Measurements from ENCODE around the gene RAB6A. TPM values are rescaled to one million over a fixed set of nuclear protein-coding genes. Genes with fewer than 3 reads are reported as not detected.
"Not testable (repeated sequence)": the region's sequence is repeated elsewhere in the genome, so short reads cannot be mapped to it uniquely, and the experiment has no call there.

The RAB6A gene
- total RNA-seq, result 137 TPM

GRCh38 chr11:73760679-73761402 lies at the start of gene RAB6A:
RAB6A (minus strand) TSS chr11:73761074; CDS start chr11:73760635, 439 bp downstream.
- ATAC-seq, result peak; percentile 97

- ATAC-seq, result no peak
Observed at GRCh38 chr11:73810637-73811036, 49.8 kb upstream of the RAB6A start.

- ATAC-seq, result no peak
Observed at GRCh38 chr11:73808052-73808451, 47.2 kb upstream of the RAB6A start.

- ATAC-seq, result no peak
Observed at GRCh38 chr11:73804712-73805111, 43.8 kb upstream of the RAB6A start.

- ATAC-seq, result no peak
Observed at GRCh38 chr11:73801136-73801535, 40.3 kb upstream of the RAB6A start.

- no peak for ATAC-seq
Observed at GRCh38 chr11:73800276-73800806, 39.5 kb upstream of the RAB6A start.

GRCh38 chr11:73797457-73797856 lies 36.6 kb upstream of the RAB6A start:
- ATAC-seq, result no peak

GRCh38 chr11:73795925-73796632 lies 35.2 kb upstream of the RAB6A start:
- peak; percentile 25 for ATAC-seq

GRCh38 chr11:73792584-73792983 lies 31.7 kb upstream of the RAB6A start:
- ATAC-seq, result no peak

- no peak for ATAC-seq
Observed at GRCh38 chr11:73789279-73789670, 28.4 kb upstream of the RAB6A start.

- peak; percentile 95 for ATAC-seq
Observed at GRCh38 chr11:73787643-73788558, 27.0 kb upstream of the RAB6A start, which contains the start of gene MRPL48. MRPL48 (plus strand) TSS chr11:73787874; CDS start chr11:73787972, 98 bp downstream.

- ATAC-seq, result no peak
Observed at GRCh38 chr11:73787051-73787642, 26.3 kb upstream of the RAB6A start.

- ATAC-seq, result not testable (repeated sequence)
Observed at GRCh38 chr11:73785467-73785866, 24.6 kb upstream of the RAB6A start.

GRCh38 chr11:73784734-73785133 lies 23.9 kb upstream of the RAB6A start:
- ATAC-seq, result no peak

GRCh38 chr11:73784080-73784634 lies 23.3 kb upstream of the RAB6A start:
- ATAC-seq, result peak; percentile 39

GRCh38 chr11:73783483-73784020 lies 22.7 kb upstream of the RAB6A start:
- ATAC-seq, result no peak

GRCh38 chr11:73781303-73781702 lies 20.4 kb upstream of the RAB6A start:
- no peak for ATAC-seq

- peak; percentile 99 for ATAC-seq
Observed at GRCh38 chr11:73779084-73779902, 18.4 kb upstream of the RAB6A start.

- not testable (repeated sequence) for ATAC-seq
Observed at GRCh38 chr11:73770811-73771210, 9.9 kb upstream of the RAB6A start.

GRCh38 chr11:73766763-73767162 lies 5.9 kb upstream of the RAB6A start:
- no peak for ATAC-seq

- no peak for ATAC-seq
Observed at GRCh38 chr11:73762732-73763131, 1.9 kb upstream of the RAB6A start.

Measured in esophagus mucosa (tissue), 1 donor.